GM23338 (cell line): Measurements from ENCODE around the gene PLXNB2. TPM values are rescaled to one million over a fixed set of nuclear protein-coding genes. Genes with fewer than 3 reads are reported as not detected.

ENCODE experiments used
- ATAC-seq: fragments of 200-7000 bp; cut with Tn5 transposase; 3 replicates; pipeline ENCODE4 v1.9.1; 2020
- DNase-seq: peaks from one replicate; pipeline ENCODE4 v3.0.0-alpha.2; 2015; ENCODE audit warnings: low spot score
- H2AFZ ChIP-seq: fragments of 200-600 bp; sonication (generic); 2 replicates; pipeline ENCODE4 v1.8.0; 2016; ENCODE audit warnings: antibody characterized with exemption, mild to moderate bottlenecking, moderate library complexity
- H3F3A ChIP-seq: fragments of 200-600 bp; sonication (generic); replicated peaks from 2 replicates; pipeline ENCODE4 v1.8.0; 2017; ENCODE audit warnings: antibody characterized with exemption, mixed run types, low read depth
- H3K27ac ChIP-seq: fragments of 200-600 bp; sonication (generic); 2 replicates; pipeline ENCODE4 v1.6.1; 2016; ENCODE audit warnings: low read depth
- H3K27me3 ChIP-seq: fragments of 200-600 bp; sonication (generic); 2 replicates; pipeline ENCODE4 v1.8.0; 2016; ENCODE audit warnings: mild to moderate bottlenecking, mixed run types, moderate library complexity; ENCODE audit not compliant: insufficient read depth
- H3K36me3 ChIP-seq: fragments of 200-600 bp; sonication (generic); 2 replicates; pipeline ENCODE4 v1.8.0; 2016; ENCODE audit warnings: mild to moderate bottlenecking; ENCODE audit not compliant: insufficient read depth
- H3K4me1 ChIP-seq: fragments of 200-600 bp; sonication (generic); 2 replicates; pipeline ENCODE4 v1.8.0; 2016; ENCODE audit warnings: mild to moderate bottlenecking, moderate library complexity; ENCODE audit not compliant: insufficient read depth
- H3K4me2 ChIP-seq: fragments of 200-600 bp; sonication (generic); 2 replicates; pipeline ENCODE4 v1.7.1; 2017; ENCODE audit warnings: mixed run types
- H3K4me3 ChIP-seq: fragments of 200-600 bp; sonication (generic); 2 replicates; pipeline ENCODE4 v1.6.1; 2016; ENCODE audit warnings: mixed run types
- H3K79me2 ChIP-seq: fragments of 200-600 bp; sonication (generic); replicated peaks from 2 replicates; pipeline ENCODE4 v1.8.0; 2017; ENCODE audit warnings: mild to moderate bottlenecking; ENCODE audit not compliant: insufficient read depth
- H3K9me2 ChIP-seq: fragments of 200-600 bp; sonication (generic); 2 replicates; pipeline ENCODE4 v1.8.0; 2017; ENCODE audit not compliant: insufficient read depth
- H4K20me1 ChIP-seq: fragments of 200-600 bp; sonication (generic); replicated peaks from 2 replicates; pipeline ENCODE4 v1.8.0; 2017; ENCODE audit warnings: mild to moderate bottlenecking; ENCODE audit not compliant: insufficient read depth
- H3K27ac Mint-ChIP-seq: 2 replicates; pipeline ENCODE4 v1.8.0; 2020; ENCODE audit warnings: inconsistent platforms, mild to moderate bottlenecking, moderate library complexity, mixed read lengths
- H3K27me3 Mint-ChIP-seq: 3 replicates; pipeline ENCODE4 v1.8.0; 2022; ENCODE audit warnings: low read depth, mild to moderate bottlenecking, moderate library complexity, mixed read lengths, inconsistent platforms; ENCODE audit not compliant: insufficient read depth, poor library complexity
- H3K36me3 Mint-ChIP-seq: 3 replicates; pipeline ENCODE4 v1.8.0; 2021; ENCODE audit warnings: low read depth, mild to moderate bottlenecking, inconsistent platforms, moderate library complexity, mixed read lengths
- H3K4me1 Mint-ChIP-seq: 3 replicates; pipeline ENCODE4 v1.8.0; 2020; ENCODE audit warnings: mild to moderate bottlenecking, inconsistent platforms, mixed read lengths
- H3K4me3 Mint-ChIP-seq: 3 replicates; pipeline ENCODE4 v1.8.0; 2021; ENCODE audit warnings: moderate library complexity, mild to moderate bottlenecking, inconsistent platforms, mixed read lengths
- H3K9me3 Mint-ChIP-seq: 3 replicates; pipeline ENCODE4 v1.8.0; 2020; ENCODE audit warnings: moderate library complexity, mild to moderate bottlenecking, inconsistent platforms, mixed read lengths
- CREB1 ChIP-seq: fragments of 250-450 bp; sonication (Bioruptor Pico); IDR thresholded peaks from 2 replicates; pipeline ENCODE4 v1.5.0; 2020; ENCODE audit warnings: low read depth, mild to moderate bottlenecking, moderate library complexity
- CTCF ChIP-seq, 2 experiments: fragments of 200-600 bp in 1 of 2; sonication (generic) in 1 of 2; conservative IDR thresholded peaks; 2 replicates each; pipeline versions ENCODE4 v1.5.1 to v1.6.1; 2016 to 2017; ENCODE audit warnings: antibody characterized with exemption in 2 of 2, low read depth in 2 of 2, mild to moderate bottlenecking in 2 of 2, moderate library complexity in 1 of 2
- ETS1 ChIP-seq: IDR thresholded peaks from 2 replicates; pipeline ENCODE4 v1.6.1; 2016; ENCODE audit warnings: antibody characterized with exemption
- EZH2 ChIP-seq: fragments of 200-600 bp; sonication (generic); IDR thresholded peaks from one replicate; pipeline ENCODE4 v1.8.0; 2017; ENCODE audit warnings: antibody characterized with exemption, mild to moderate bottlenecking, low read depth; ENCODE audit not compliant: unreplicated experiment
- EZH2phosphoT487 ChIP-seq: fragments of 200-600 bp; sonication (generic); IDR thresholded peaks from one replicate; pipeline ENCODE4 v1.8.1; 2018; ENCODE audit warnings: antibody characterized with exemption; ENCODE audit not compliant: unreplicated experiment
- JUNB ChIP-seq: IDR thresholded peaks from one replicate; pipeline ENCODE4 v1.6.1; 2016; ENCODE audit warnings: antibody characterized with exemption; ENCODE audit not compliant: unreplicated experiment
- NANOG ChIP-seq: IDR thresholded peaks from 2 replicates; pipeline ENCODE4 v1.6.1; 2016; ENCODE audit warnings: antibody characterized with exemption, borderline replicate concordance
- POLR2AphosphoS5 ChIP-seq: IDR thresholded peaks from 2 replicates; pipeline ENCODE4 v1.6.1; 2016; ENCODE audit warnings: antibody characterized with exemption, low read depth
- REST ChIP-seq: IDR thresholded peaks from one replicate; pipeline ENCODE4 v1.6.1; 2018; ENCODE audit warnings: antibody characterized with exemption; ENCODE audit not compliant: unreplicated experiment
- STAT1 ChIP-seq: IDR thresholded peaks from one replicate; pipeline ENCODE4 v1.6.1; 2016; ENCODE audit warnings: antibody characterized with exemption; ENCODE audit not compliant: unreplicated experiment
- ZNF114 ChIP-seq: fragments of 250-450 bp; sonication (Bioruptor Pico); IDR thresholded peaks from 2 replicates; pipeline ENCODE4 v1.5.0; 2020; ENCODE audit warnings: mild to moderate bottlenecking, moderate library complexity
- ZNF331 ChIP-seq: fragments of 250-450 bp; sonication (Bioruptor Pico); IDR thresholded peaks from 2 replicates; pipeline ENCODE4 v1.5.0; 2020; ENCODE audit warnings: low read depth, mild to moderate bottlenecking, moderate library complexity
- ZNF462 ChIP-seq: fragments of 250-450 bp; sonication (Bioruptor Pico); IDR thresholded peaks from 2 replicates; pipeline ENCODE4 v1.5.0; 2020; ENCODE audit warnings: mild to moderate bottlenecking, moderate library complexity
- polyA plus RNA-seq: library from polyadenylated mRNA; unstranded; fragments of >200 nt; fragmentation: Nextera tagmentation; extraction: Ambion mirVana; gene quantifications from 2 replicates; pipeline ENCODE4 v1.2.1, GENCODE V29; 2016
- total RNA-seq: library from RNA; depleted of rRNA; stranded (reverse); fragments of >200 nt; shearing (Covaris generic); gene quantifications from 2 replicates; pipeline ENCODE4 v1.2.3, GENCODE V29; 2014

Gene PLXNB2
- total and polyA plus RNA-seq, 2 experiments from 2014 or later = 29.1 to 66.3 TPM

GRCh38 chr22:50302564-50302963, 4.9 kb downstream of the PLXNB2 start:
- H3K4me2 ChIP-seq = no peak overlapping the region
- H3K4me1 ChIP-seq = peaks cover 24% of the 10 kb centered on the region; the same call in 1 of the 2 replicates
- no peak overlapping the region for H3K4me3 Mint-ChIP-seq
- no peak overlapping the region for H3K27ac ChIP-seq
- H3K4me1 Mint-ChIP-seq = peaks cover 14% of the 10 kb centered on the region
- no peak for DNase-seq
- H4K20me1 ChIP-seq = peaks cover 10% of the 10 kb centered on the region
- H3K9me3 Mint-ChIP-seq = no peaks in the 10 kb centered on the region
- H3K27ac Mint-ChIP-seq = no peak overlapping the region
- H3K79me2 ChIP-seq = peaks cover 14% of the 10 kb centered on the region
- peaks cover 26% of the 10 kb centered on the region for H3K27me3 Mint-ChIP-seq
- no peak overlapping the region for H3K4me3 ChIP-seq
- H3F3A ChIP-seq = no peaks in the 10 kb centered on the region
- no peaks in the 10 kb centered on the region for H3K9me2 ChIP-seq
- H3K36me3 Mint-ChIP-seq = no peaks in the 10 kb centered on the region
- no peak for TF ChIP-seq POLR2AphosphoS5
- no peak for TF ChIP-seq ZNF331 (CRISPR knock-in tag)
- no peak for TF ChIP-seq JUNB
- TF ChIP-seq REST = no peak
- TF ChIP-seq CREB1 (CRISPR knock-in tag) = no peak
- no peak for TF ChIP-seq ZNF114
- TF ChIP-seq EZH2phosphoT487 = no peak
- no peak for TF ChIP-seq NANOG
- no peak for TF ChIP-seq ZNF462 (CRISPR knock-in tag)
- no peak for TF ChIP-seq STAT1
- no peak for TF ChIP-seq CTCF (conservative IDR thresholded peaks at IDR 0.05; ENCODE audit: low read depth in 2 of 2)
- TF ChIP-seq EZH2 = no peak
- no peak for TF ChIP-seq ETS1
- no peaks in the 10 kb centered on the region for H3K36me3 ChIP-seq
- H2AFZ ChIP-seq = no peak overlapping the region
- peaks cover 11% of the 10 kb centered on the region for H3K27me3 ChIP-seq
- no peak for ATAC-seq
